Tibial nerve (tissue), 3 donors: ENCODE data around the gene DRD4.

ENCODE experiments used
- CTCF ChIP-seq, 5 experiments: fragments of 200-600 bp in 3 of 5; fragments of 450-650 bp in 2 of 5; sonication (generic) in 3 of 5; IDR thresholded peaks; one replicate each; pipeline ENCODE4 v1.5.1; 2016 to 2019; ENCODE audit warnings: antibody characterized with exemption in 5 of 5, mild to moderate bottlenecking in 3 of 5, moderate library complexity in 2 of 5
- POLR2A ChIP-seq, 2 donors: fragments of 450-650 bp; IDR thresholded peaks; one replicate each; pipeline ENCODE4 v1.6.1; 2017; ENCODE audit warnings: antibody characterized with exemption in 2 of 2, mild to moderate bottlenecking in 2 of 2, moderate library complexity in 2 of 2

- TF ChIP-seq POLR2A (IDR thresholded peaks at IDR 0.05) = no peak
- TF ChIP-seq CTCF (IDR thresholded peaks at IDR 0.05) = no peak
These were observed 8.5 kb downstream of the DRD4 start for GRCh38 chr11:645536-645935.
